ENCODE measurements around the gene ALDH1A2. TPM values are rescaled to one million over a fixed set of nuclear protein-coding genes. Genes with fewer than 3 reads are reported as not detected.
"Not testable (repeated sequence)": the region's sequence is repeated elsewhere in the genome, so short reads cannot be mapped to it uniquely, and the experiment has no call there.

Gene ALDH1A2
- total RNA-seq, 1 donor from 2014 or later = 49.4 TPM

- no peak for TF ChIP-seq CTCF (IDR thresholded peaks at IDR 0.05)
- intact Hi-C loops (cut with DNase I) = no loop called here
Measured at GRCh38 chr15:58003810-58004209, 61.7 kb downstream of the ALDH1A2 start.

GRCh38 chr15:58002338-58003126, 63.0 kb downstream of the ALDH1A2 start:
- DNase-seq = no peak
- no peaks in the 10 kb centered on the region for H3K27me3 ChIP-seq (ENCODE audit: low read depth)
- no peaks in the 10 kb centered on the region for H3K9me3 ChIP-seq
- intact Hi-C loops (cut with DNase I) = no loop called here
- H3K36me3 ChIP-seq = no peaks in the 10 kb centered on the region
- TF ChIP-seq CTCF (IDR thresholded peaks at IDR 0.05) = no peak
- no peak for ATAC-seq
- no peak overlapping the region for H3K4me3 ChIP-seq
- no peaks in the 10 kb centered on the region for H3K4me1 ChIP-seq
- no peak overlapping the region for H3K27ac ChIP-seq

More at GRCh38 chr15:58003810-58004209, 61.7 kb downstream of the ALDH1A2 start:
- DNase-seq = no peak
- Histone ChIP-seq H3K27ac (no peak overlapping the region), H3K4me3 (no peak overlapping the region), H3K4me1 (no peaks in the 10 kb centered on the region), H3K9me3 (no peaks in the 10 kb centered on the region), H3K27me3 (ENCODE audit: low read depth) (no peaks in the 10 kb centered on the region), H3K36me3 (no peaks in the 10 kb centered on the region)
- ATAC-seq = no peak

GRCh38 chr15:57999699-58000098, 65.8 kb downstream of the ALDH1A2 start:
- H3K27ac ChIP-seq; H3K36me3 ChIP-seq; intact Hi-C loops (cut with DNase I); H3K4me1 ChIP-seq; H3K9me3 ChIP-seq; ATAC-seq; DNase-seq; H3K27me3 ChIP-seq (ENCODE audit: low read depth); H3K4me3 ChIP-seq: not testable (repeated sequence)

- ATAC-seq = no peak
- no peaks in the 10 kb centered on the region for H3K27me3 ChIP-seq (ENCODE audit: low read depth)
- H3K36me3 ChIP-seq = no peaks in the 10 kb centered on the region
- TF ChIP-seq CTCF (IDR thresholded peaks at IDR 0.05) = no peak
- no peak overlapping the region for H3K4me3 ChIP-seq
- no peaks in the 10 kb centered on the region for H3K9me3 ChIP-seq
- H3K4me1 ChIP-seq = no peaks in the 10 kb centered on the region
- H3K27ac ChIP-seq = no peak overlapping the region
- intact Hi-C loops (cut with DNase I) = no loop called here
- DNase-seq = no peak
Measured at GRCh38 chr15:57996561-57996960, 69.0 kb downstream of the ALDH1A2 start.

GRCh38 chr15:57994221-57995049, 71.1 kb downstream of the ALDH1A2 start:
- no peaks in the 10 kb centered on the region for H3K36me3 ChIP-seq
- no peaks in the 10 kb centered on the region for H3K4me1 ChIP-seq
- H3K9me3 ChIP-seq = no peaks in the 10 kb centered on the region
- intact Hi-C loops (cut with DNase I) = no loop called here
- DNase-seq (no peak), ATAC-seq (no peak)
- no peaks in the 10 kb centered on the region for H3K27me3 ChIP-seq (ENCODE audit: low read depth)
- no peak for TF ChIP-seq CTCF (IDR thresholded peaks at IDR 0.05)
- H3K27ac ChIP-seq = no peak overlapping the region
- H3K4me3 ChIP-seq = no peak overlapping the region

Measured in lower lobe of right lung (tissue), 2 donors.